ENCODE results near the gene VGLL3.

DNA sequence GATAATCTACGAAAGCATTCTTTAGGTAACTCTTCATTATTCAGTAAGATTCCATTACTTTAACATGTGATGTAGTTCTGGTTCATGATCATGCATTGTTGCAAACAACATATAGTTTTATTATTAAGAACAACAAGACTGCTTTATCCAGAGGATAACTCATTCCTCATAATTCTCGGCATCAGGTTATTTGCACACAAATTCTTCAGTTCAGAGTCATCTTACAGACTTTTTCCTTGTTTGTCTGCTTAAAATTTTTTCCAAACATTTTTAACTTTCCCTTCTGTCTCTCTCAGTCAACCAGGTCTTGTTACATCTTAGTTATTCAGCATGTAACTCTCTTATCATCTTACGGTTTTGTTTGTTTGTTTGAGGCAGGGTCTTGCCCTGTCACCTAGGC, 60.1 kb downstream of the VGLL3 start:
- TF ChIP-seq GATA3 (IDR thresholded peaks at IDR 0.05; ENCODE audit: low read depth, low read length) (no peak), GATA2 (IDR thresholded peaks at IDR 0.05; ENCODE audit: low read depth, low read length) (no peak)

Measured in SH-SY5Y (cell line).